A673 (cell line): ENCODE results near the gene RGMA. TPM values are rescaled to one million over a fixed set of nuclear protein-coding genes. Genes with fewer than 3 reads are reported as not detected.

Source experiments
- BruUV-seq: library from RNA; stranded (reverse); fragments of 400-500 nt; replicated peaks from 2 replicates; lab custom pipeline; 2021; lab: Mats Ljungman, UMichigan
- CTCF ChIA-PET: fragments of 300-600 bp; sonication (Branson Sonifier 250); formaldehyde crosslinking; loops from one replicate; lab custom pipeline; 2022; ENCODE audit warnings: antibody characterized with exemption; lab: Charles Lee
- POLR2A ChIA-PET: fragments of 300-600 bp; sonication (Branson Sonifier 250); formaldehyde crosslinking; loops from one replicate; lab custom pipeline; 2022; ENCODE audit warnings: antibody characterized with exemption; ENCODE audit not compliant: low non-redundant PET; lab: Charles Lee
- DNase-seq: peaks from one replicate; pipeline ENCODE4 v3.0.0-alpha.2; 2015; ENCODE audit warnings: low spot score
- H3K27ac ChIP-seq: fragments of 200-600 bp; sonication (generic); 2 replicates; pipeline ENCODE4 v1.5.1; 2016; ENCODE audit warnings: mixed run types, low read depth, mild to moderate bottlenecking, mixed read lengths, antibody characterized with exemption, low read length; ENCODE audit not compliant: poor library complexity, severe bottlenecking
- H3K27me3 ChIP-seq: fragments of 200-600 bp; sonication (generic); replicated peaks from 2 replicates; pipeline ENCODE4 v1.6.1; 2017; ENCODE audit warnings: mixed run types, low read depth, mild to moderate bottlenecking, mixed read lengths, antibody characterized with exemption, low read length; ENCODE audit not compliant: insufficient read depth, poor library complexity
- H3K36me3 ChIP-seq: fragments of 200-600 bp; sonication (generic); 2 replicates; pipeline ENCODE4 v1.6.1; 2016; ENCODE audit warnings: mixed run types, mild to moderate bottlenecking, mixed read lengths, antibody characterized with exemption, low read length; ENCODE audit not compliant: insufficient read depth, poor library complexity, severe bottlenecking
- H3K4me1 ChIP-seq: fragments of 200-600 bp; sonication (generic); 2 replicates; pipeline ENCODE4 v1.6.1; 2017; ENCODE audit warnings: mixed run types, mild to moderate bottlenecking, mixed read lengths, antibody characterized with exemption, low read length; ENCODE audit not compliant: insufficient read depth, poor library complexity, severe bottlenecking
- H3K4me3 ChIP-seq: fragments of 200-600 bp; sonication (generic); 2 replicates; pipeline ENCODE4 v1.5.1; 2016; ENCODE audit warnings: low read depth, mixed run types, mild to moderate bottlenecking, mixed read lengths, low read length; ENCODE audit not compliant: poor library complexity, severe bottlenecking
- H3K9me3 ChIP-seq: fragments of 200-600 bp; sonication (generic); 2 replicates; pipeline ENCODE4 v1.6.1; 2016; ENCODE audit warnings: mixed run types, low read depth, mild to moderate bottlenecking, mixed read lengths, antibody characterized with exemption, low read length; ENCODE audit not compliant: poor library complexity, severe bottlenecking
- EZH2 ChIP-seq: fragments of 200-600 bp; sonication (generic); IDR thresholded peaks from 2 replicates; pipeline ENCODE4 v1.6.1; 2017; ENCODE audit warnings: borderline replicate concordance, low read depth, mild to moderate bottlenecking, mixed read lengths, antibody characterized with exemption, low read length; ENCODE audit not compliant: poor library complexity, severe bottlenecking
- intact Hi-C: fragments of 100-400 bp; cut with micrococcal nuclease; formaldehyde crosslinking; loops from one replicate; pipeline ENCODE4 v1.10.0; 2022; ENCODE audit not compliant: unreplicated experiment
- total RNA-seq: library from RNA; stranded (reverse); gene quantifications from 2 replicates; pipeline ENCODE4 v1.2.3, GENCODE V29; 2021
- TF ChIP-seq, protein P1 (sequence below): fragments of 300-800, 200-600 bp; sonication (generic); conservative IDR thresholded peaks from 2 replicates; pipeline ENCODE4 v1.5.1; 2017; ENCODE audit warnings: low read depth, mild to moderate bottlenecking, antibody characterized with exemption, low read length, moderate library complexity, mixed read lengths

Gene RGMA
- total RNA-seq, 1 experiment from 2014 or later, result 5.0 TPM

DNA sequence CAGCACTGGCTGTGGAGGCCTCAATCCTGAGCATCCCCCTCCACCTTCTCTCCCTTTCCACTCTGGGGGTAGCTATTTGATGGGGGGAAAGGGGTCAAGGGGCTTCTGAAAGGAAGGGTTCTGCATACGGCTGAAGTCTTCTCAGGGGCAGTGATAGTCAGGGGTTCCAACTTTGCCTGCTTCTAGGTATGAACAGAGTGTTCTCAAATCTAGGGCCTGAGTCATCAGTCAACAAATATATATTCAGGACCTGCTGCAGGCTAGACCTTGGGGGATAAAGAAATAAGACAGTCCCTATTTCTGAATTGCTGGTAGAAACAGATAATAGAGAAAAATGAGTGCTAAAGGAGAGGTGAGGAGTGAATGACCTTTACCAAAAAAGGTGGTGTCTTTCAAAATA lies 12.8 kb downstream of the RGMA start:
- no peaks in the 10 kb centered on the region for H3K9me3 ChIP-seq
- no TSS peak for BruUV-seq
- no peak overlapping the region for H3K4me3 ChIP-seq
- CTCF ChIA-PET, result interaction anchor here (0.6 kb wide), 1 partner anchor 12 kb away, joined by 5 read pairs; no protein-coding TSS in a partner anchor
- intact Hi-C loops, result no loop called here
- H3K4me1 ChIP-seq, result peaks cover 7% of the 10 kb centered on the region
- no peaks in the 10 kb centered on the region for H3K36me3 ChIP-seq
- no peak for DNase-seq
- H3K27ac ChIP-seq, result no peak overlapping the region
- no peaks in the 10 kb centered on the region for H3K27me3 ChIP-seq
- POLR2A ChIA-PET, result no interaction called here
- TF ChIP-seq, protein P1, sequence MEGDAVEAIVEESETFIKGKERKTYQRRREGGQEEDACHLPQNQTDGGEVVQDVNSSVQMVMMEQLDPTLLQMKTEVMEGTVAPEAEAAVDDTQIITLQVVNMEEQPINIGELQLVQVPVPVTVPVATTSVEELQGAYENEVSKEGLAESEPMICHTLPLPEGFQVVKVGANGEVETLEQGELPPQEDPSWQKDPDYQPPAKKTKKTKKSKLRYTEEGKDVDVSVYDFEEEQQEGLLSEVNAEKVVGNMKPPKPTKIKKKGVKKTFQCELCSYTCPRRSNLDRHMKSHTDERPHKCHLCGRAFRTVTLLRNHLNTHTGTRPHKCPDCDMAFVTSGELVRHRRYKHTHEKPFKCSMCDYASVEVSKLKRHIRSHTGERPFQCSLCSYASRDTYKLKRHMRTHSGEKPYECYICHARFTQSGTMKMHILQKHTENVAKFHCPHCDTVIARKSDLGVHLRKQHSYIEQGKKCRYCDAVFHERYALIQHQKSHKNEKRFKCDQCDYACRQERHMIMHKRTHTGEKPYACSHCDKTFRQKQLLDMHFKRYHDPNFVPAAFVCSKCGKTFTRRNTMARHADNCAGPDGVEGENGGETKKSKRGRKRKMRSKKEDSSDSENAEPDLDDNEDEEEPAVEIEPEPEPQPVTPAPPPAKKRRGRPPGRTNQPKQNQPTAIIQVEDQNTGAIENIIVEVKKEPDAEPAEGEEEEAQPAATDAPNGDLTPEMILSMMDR, result no peak
- no peak for TF ChIP-seq EZH2

DNA sequence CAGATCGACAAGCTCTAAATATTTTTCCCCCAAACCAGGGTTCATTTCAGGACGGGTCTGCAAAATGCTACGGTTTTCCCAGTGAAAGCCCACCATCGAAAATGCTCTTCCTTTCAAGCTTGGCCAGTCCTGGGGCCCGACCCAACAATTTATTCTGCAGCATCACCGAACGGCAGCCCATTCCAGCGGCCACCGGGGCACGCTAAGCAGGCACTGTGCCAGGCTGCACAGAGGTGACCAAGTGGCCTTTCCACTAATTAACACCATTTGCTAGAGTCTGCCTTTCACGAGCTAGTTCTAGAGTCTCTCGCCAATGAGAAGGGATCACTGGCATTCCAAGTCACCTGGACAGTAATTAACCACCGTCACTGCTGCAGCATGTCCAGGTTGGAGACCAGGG lies 14.4 kb downstream of the RGMA start:
- no peak overlapping the region for H3K27ac ChIP-seq
- intact Hi-C loops, result no loop called here
- no peak for DNase-seq
- no TSS peak for BruUV-seq
- ChIA-PET POLR2A (no interaction called here), CTCF (no interaction called here)
- TF ChIP-seq, protein P1, result no peak
- TF ChIP-seq EZH2, result no peak
- no peaks in the 10 kb centered on the region for H3K27me3 ChIP-seq
- H3K4me3 ChIP-seq, result no peak overlapping the region
- H3K9me3 ChIP-seq, result no peaks in the 10 kb centered on the region
- no peaks in the 10 kb centered on the region for H3K36me3 ChIP-seq
- H3K4me1 ChIP-seq, result peaks cover 13% of the 10 kb centered on the region

DNA sequence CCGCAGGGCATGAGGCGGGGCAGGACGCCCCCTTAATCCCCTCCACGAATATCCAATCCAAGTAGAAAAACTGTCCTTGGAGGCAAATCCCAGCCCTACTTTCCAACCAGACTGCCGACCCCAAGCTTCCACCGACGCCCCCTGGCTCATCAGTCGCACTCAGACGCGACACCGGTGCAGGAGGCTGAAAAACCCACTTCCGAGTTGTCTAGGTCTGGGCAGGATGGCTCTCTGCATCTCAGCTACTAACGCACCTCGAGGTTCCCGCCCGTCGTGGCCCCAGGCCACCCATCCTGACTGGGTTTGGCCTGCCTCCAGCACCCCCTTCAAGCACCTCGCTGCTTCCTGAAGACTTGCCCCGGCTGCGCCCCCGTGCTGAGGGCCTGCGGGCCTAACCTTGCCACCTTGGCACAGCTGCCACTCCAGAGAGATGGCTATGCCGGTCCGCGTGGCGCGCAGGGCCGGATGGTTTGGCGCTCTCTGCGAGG lies 15.5 kb downstream of the RGMA start:
- H3K9me3 ChIP-seq, result no peaks in the 10 kb centered on the region
- DNase-seq, result no peak
- ChIA-PET CTCF (interaction anchor here (0.6 to 0.7 kb wide), 2 partner anchors 15 to 19 kb away, joined by 3 read pairs; no protein-coding TSS in a partner anchor), POLR2A (no interaction called here)
- peak overlapping the region; percentile 64 for H3K4me3 ChIP-seq
- H3K27ac ChIP-seq, result no peak overlapping the region
- BruUV-seq, result no TSS peak
- no peak for TF ChIP-seq EZH2
- H3K27me3 ChIP-seq, result no peaks in the 10 kb centered on the region
- intact Hi-C loops, result no loop called here
- H3K4me1 ChIP-seq, result peaks cover 13% of the 10 kb centered on the region
- H3K36me3 ChIP-seq, result no peaks in the 10 kb centered on the region
